GM18861 (cell line): ENCODE data around the gene MGLL.
A peak's percentile ranks its signal among the peaks of the same experiment; 100 is the strongest.

Source experiments
- ATAC-seq: cut with Tn5 transposase; IDR thresholded peaks from one replicate; pipeline ENCODE4 v1.9.1; 2021; ENCODE audit not compliant: unreplicated experiment

Gene MGLL

DNA sequence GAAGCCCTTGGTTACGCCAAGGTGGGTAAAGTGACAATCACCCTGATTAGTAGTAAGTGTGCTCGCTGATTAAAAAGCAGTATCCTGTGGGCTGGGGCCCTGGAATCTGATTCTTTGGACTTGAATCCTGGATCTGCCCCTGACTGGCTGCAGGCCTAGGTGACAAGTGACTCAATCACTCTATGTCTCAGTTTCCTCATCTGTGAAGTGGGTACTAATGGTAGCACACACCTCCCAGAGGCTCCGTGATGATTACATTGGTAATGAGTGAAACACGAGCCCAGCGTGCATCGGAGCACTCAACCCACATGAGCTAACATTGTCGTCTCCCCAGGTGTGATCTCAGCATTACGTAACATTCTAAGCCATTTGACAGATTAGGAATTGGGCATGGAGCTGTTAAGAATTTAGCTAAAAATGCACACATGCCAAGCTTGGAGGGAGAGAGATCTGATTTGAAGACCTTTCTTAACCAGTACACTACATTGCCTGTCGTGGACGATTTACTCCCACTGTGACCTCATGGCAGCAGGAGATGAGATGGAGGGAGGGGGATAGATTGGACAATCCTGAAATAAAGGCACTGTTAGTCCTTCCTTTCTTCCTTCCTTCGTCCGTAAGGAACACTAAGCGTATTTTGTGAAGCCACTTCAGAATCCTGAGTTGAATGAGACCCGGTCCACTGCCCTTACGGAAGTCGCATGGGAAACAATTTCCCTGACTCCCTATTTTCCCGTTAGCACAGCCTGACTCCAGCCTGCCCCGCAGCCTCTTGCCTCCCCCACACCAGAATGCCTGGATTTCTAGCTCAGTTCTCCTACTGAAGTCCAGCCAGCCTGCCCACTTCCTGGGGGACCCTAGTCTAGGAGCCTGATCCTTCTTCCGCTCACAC is 32.1 kb downstream of the MGLL start:
- no peak for ATAC-seq

DNA sequence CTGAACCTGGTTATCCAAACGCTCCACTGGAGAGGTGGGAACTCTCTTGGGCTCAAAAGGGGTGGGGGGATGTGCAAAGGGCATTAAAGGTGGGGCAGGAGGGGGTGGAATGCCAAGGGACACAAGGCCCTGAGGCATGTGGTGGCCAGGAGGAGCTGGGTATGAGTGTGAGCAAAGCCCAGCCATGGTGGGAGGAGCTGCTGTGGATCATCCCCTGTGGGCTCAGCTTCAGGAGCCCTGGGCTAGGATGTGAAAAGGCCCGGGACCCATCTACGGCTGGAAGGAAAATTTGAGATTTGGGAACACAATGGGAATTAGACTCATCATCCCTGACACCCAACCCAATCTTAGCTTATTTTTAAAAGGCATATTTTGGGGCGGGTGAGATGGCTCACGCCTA is 33.3 kb downstream of the MGLL start:
- no peak for ATAC-seq

DNA sequence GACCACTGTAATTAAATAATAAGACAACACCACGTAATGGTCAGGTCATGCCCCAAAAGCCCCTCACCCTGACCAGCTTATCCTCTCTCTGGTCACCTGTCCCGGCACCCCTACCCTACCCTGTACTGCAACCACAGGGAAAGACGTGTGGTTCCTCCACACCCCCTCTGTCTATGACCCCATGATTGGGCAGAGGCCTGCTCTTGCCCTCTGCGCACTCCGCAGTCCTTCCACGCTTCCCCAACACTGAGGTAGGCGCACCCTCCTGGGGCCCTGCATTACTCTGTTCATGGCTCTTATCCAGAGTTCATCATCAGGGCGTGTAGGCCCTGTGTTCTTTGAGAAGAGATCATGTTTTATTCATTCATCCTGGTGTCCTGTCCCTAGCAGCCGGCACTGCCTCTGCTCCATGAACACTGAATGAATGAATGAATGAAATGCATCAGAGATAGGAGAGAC is 33.8 kb downstream of the MGLL start:
- no peak for ATAC-seq

DNA sequence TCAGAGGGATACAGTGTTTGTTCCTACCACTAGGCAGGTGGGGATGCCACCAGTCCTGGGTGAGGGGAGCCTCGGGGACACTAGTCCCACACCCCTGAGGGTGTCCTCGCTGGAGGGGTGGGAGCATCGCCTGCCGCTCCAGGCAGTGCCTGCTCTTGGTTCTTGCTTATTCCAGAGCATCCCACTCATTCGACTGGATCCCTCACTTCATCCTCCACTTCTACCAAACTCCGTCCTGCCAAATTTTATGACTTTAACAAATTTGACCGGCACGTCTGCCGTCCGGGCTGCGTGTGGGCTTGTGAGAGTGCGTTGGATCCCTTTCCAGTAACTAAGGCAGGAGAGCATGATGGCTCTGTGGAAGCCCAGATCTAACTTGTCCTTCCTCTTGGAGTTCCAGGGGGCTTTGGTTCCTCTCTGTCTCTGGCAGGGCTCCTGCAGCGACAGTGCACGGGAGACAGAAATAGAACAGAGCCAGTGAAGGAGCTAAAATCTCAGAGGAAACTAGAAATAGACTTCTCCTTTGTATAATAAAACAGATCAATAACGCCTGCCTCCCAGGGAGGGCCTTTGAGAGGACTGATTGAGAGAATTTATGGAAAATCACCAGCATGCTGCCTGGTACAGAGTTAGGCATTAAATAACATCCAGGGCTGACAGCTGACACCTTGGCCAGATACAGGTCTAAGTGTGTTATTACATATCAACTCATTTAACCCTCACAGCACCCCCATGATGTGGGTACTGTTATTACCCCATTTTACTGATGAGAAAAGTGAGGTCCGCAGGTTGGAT is 34.5 kb downstream of the MGLL start:
- ATAC-seq: no peak

DNA sequence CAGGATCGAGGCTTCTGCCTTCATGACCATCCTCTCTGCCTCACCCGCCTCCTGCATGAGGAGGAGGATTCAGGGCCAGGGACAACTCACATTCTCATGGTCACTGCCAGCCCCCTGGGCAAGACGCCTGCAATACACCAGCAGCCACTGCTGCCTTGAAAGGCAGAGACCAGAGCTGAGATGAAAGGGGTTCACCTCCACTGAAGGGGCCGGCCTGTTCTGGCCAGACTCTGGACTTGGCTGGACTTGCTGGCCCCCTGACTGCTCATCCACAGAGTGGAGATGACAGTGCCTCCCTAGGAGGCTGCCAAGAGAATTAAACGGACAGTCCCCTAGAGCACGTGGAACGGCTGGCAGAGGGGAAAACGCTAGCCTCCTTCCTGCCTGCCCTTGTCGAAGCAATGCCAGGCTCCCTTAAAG is 35.2 kb downstream of the MGLL start:
- no peak for ATAC-seq

DNA sequence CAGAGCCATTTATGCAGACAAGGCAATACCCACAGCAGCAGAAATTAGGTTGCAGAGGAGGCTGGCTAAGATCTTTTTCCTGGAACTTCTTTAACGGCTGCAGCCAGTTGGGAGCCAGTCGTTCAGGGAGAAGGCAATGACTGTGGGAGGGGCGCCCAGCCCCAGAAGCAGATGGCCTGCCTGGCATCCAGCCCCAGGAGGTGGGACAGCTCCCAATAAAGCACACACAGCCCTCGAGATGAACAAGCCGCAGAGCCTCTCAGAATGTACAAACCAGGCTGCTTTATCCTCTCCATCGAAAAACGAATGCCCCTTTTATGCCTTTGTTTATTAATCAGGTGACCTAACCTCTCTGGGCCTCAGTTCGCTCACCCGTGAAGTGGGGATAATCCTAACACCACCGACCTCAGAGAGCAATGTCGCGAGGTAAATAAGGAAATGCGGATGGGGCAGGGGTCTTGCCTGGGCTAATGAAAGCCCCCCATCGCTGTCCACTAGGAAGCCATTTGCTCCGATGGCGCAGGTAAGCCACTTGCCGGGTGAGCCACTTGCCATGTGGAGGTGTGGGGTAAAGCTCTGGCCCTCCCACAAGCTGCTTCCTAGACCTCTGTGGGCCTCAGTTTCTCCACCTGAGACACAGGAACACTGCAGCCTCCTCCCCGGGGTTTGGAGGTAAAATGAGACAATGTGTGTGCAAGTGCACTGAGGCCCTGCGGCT is 35.8 kb downstream of the MGLL start:
- ATAC-seq: no peak

DNA sequence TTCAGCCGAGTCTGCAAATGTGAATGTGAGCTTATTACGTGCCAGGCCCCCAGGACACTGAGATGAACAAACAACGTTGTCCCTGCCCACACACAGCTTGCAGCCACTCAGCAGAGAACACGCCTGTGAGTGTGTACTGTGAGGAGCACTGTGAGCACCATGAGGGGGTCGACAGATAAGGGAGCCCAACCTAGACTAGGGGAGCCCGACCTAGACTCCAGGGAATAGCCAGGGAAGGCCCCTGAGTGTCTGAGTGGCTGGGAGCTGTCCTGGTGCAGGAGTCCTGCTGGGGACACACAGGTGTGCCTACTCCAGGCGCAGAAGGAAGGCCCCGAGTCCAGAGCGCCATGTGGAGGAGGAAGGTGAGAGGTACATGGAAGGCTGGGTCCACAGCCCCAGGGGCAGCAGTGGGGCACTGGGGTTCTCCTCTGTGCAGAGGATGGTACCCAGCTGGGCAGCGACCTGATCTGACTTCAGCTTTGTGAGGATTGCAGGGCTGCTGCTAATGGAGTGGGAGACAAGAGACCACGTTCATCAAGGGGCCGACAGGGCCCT is 36.5 kb downstream of the MGLL start:
- ATAC-seq: no peak

DNA sequence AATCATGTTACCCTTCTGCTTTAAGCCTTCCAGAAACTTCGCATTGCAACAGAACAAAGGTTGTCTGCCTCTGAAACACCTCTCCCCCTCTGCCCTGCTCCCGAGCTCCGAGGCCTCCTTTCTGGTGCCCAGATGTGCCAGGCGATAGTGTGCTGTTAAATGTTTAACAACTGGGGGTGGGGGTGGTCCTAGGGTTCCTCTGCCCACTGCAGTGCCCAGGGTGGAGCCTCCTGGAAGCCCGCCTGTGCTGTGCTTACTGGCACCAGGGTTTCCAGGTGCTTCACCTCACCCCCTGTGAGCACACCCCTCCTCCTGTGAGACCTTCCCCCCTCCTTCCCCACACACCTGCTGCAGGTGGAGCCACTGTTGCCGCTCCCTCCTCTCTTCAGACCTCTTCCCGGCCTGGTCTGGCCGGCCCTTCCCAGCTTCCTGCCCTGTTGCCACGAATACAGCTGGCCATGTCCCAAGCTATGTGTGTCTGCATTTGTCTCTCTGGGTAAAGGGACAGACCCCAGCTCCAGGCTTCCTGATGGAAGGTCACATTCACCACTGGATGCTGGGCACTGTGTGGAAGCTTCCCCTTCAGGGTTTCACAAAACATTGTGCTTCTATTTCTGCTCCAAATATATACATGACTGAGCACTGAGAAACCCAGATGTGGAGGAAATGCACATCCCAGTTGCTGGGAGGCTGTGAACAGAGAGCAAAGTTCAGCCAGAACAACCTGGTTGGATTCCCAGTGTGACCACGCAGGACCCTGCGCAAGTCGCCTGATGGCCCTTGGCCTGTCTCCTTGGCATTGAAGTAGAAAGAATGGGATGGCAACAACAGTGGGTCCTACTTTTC is 37.2 kb downstream of the MGLL start:
- ATAC-seq: no peak

DNA sequence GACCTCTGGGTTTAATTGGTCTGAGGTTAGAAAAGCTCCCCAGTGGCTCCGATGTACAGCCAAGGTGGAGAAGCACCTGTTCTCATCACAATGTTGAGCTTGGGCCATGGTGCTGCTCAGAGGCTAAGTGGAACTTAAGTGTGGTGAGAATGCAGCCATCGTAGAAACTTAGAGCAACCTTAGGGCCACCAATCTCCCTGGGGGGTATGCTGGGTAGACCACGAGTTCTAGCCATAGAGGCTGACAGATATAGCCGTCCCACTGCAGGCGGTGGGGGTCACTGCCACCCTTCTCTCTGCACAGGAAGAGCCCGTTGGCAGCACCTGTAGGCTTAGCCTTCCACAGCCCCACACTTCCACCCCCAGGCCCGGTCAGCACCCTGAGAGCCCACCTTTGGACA is 38.0 kb downstream of the MGLL start:
- ATAC-seq: peak; percentile 60

DNA sequence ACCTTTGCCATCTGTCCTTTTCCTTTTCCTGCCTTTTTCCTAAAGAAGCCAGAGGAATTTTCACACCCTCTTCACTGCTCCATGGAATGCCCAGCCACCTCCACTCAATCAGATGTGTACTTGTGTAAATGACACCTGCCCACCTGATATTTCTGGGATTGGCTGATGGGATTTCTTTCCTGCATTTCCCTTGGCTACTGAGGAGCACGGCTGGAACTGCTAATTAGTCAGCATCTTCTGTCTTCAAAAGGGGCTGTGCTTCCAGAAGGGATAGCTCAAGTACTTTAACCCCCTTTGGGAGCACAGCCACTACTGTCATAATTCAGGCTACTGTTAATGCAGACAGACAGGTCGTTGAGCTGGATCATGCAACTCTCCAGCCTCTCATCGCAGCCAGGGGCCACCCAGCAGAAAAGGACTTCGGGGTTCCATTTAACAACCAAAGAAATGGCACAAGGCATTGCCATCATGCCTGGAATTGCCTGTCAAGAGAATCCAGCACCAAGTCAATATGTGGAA is 38.6 kb downstream of the MGLL start:
- no peak for ATAC-seq

DNA sequence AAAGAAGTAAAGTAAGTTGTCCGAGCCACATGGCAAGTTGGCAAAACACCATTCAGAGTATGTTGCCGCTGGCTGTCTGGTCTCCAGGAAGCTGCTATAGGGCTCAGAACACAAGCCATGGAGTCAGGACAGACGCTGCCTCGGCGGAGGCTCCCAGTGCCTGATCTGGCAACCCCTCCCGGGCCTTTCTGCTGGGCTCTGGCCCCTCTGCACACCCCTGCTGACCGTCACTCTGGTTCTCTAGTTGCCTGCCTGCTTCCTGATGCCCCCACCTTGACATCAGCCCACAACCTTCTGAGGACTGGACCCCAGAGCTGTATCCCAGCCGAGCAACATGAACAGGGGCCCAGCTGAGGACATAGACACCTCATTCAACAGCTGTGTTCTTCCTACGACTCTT is 39.1 kb downstream of the MGLL start:
- ATAC-seq: no peak

DNA sequence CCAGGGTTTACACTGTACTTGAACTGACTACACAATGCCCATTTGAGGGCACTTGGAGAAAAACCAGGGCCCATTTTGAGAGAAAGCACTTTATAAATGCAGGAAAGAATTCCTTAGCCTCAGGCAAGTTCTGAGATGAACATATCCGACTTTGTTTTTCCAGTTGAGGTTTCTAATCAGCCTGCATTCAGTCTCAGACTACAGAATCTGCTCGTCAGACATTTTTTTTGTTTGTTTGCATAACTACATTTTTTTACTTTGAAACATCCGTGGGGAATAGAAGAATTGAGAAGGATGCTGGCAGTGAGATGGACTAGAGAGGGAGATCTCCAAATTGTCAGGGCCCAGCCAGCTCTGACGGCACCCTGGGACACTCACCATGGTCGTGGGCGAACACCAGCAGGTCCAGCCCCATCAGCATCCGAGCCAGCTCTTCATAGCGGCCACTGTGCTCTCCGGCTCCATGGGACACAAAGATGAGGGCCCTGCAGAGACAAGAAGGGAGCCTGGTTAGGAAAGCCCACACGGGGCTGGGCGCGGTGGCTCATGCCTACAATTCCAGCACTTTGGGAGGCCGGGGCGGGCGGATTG is 40.8 kb downstream of the MGLL start:
- ATAC-seq: no peak

DNA sequence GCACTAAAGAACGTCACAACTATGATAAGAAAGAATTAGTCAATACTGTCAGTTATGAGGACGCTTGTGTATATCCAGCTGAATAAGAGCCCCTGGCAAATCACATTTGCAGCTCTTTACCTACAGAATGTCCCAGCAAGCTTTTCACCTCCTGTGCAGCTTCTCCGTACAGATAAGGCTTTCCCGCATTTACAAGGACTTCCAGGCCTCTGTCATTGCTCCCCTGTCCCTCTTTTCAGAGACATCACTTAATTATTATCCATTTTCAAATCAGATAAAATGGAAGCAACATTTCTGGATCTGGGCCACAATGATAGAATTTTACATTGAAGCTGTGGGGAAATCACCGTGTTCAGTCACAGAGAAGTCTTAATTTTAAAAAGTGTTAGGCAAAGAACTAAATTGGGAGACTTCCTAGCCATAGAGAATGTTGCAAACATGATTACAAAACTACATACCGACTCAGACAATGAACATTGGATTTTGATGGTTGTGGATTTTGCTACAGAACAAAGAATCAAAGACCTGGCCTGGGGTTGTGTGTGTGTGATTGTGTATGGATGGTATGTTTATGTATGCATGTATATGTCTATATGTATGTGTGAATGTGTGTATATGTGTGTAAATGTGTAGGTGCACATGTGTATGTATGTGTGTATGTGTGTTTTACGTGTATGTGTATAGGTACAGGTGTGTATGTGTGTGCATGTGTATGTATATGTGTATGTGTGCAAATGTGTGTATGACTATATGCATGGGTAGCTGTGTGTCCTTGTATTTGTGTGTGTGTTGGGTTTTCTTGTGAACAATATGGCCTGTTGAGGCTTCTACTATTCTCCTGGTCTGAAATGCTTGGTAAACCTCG is 41.5 kb downstream of the MGLL start:
- ATAC-seq: no peak

DNA sequence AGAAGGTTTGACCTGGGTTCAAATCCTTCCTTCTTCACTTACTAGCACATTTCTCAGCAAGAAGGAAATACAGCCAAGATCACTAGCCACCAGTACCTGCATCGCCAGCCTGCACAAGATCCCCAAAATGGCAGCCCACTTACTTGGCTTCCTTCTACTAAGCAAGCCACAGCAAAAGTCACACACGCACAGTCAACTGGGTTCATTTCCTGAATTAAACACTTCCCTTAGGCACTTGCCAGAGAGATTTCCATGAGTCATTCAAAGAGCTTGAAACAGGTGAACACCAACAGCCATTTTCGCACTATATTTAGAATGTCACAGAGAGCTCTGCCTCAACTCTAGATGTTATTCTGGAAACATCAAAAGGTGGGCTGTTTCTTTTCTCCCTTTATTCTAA is 42.6 kb downstream of the MGLL start:
- ATAC-seq: no peak

DNA sequence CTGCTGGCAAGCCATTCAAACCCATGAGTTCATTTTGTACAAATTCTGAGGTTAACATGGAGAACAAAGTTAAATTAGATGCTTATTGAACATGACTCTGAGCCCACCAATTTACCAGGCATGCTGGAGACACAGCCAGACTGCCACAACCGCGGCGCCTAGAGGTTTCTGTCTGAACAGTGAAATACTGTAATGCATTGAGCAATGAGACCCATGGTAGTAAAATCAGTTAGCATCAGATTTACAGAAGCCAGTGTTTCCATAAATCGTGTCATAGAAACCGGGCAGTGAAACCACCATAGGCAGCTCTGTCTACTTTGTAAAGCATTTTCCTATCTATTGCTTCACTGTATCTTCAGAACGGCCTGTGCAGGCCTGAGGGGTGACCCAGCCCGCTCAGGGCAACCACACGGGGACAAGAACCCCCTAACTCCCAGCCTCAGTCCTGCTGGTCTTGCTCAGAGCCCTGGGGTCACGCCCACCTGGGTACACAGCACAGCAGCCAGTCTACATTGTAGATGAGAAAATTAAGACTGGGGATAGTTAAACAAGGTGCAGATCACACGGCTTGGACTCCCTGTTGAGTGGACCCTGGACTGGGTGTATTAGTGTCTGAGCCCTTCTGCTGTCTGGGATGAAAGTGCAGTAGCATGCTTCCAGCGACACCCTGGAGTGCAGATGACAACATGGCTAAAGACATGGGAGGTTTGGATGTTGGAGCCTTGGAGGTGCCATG is 44.2 kb downstream of the MGLL start:
- no peak for ATAC-seq

DNA sequence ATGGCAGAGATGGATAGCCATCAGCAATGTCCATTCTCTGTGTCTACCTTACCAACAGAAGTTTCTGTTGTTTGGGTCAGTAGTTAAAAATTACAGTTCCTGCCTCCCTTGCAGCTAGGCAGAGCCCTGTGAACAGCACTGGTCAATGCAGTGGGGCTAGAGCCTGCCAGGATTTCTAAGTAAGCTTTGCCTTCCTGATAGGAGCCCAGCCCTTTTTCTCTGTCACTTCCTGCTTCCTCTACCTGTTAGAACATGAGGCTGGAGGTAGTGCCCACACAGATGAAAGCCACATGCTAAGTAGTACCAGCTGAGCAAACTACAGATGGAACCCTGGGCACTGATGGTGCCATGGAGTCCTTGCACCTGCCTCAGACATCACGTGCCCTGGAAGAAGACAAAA is 45.0 kb downstream of the MGLL start:
- ATAC-seq: no peak

DNA sequence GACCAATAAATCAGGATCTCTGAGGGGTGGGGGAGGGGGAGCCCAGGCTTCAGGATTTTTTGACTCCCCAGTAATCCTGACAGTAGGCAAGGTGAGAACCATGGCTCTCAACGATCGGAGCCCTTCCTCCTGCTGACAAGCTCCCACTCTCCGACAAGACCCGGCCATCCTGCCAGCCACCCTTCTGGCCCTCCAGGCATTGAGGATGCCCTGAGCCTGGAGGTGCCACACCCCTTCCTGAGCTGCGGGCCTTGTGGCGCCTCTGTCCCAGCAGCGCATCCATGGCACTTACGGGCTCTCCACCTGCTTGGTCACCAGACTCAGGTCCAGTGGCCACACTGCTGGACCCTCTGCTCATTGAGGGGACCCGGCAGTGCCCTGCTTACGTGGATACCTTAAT is 46.0 kb downstream of the MGLL start:
- no peak for ATAC-seq
